ENCODE results near the gene BCHE.

The BCHE gene

DNA sequence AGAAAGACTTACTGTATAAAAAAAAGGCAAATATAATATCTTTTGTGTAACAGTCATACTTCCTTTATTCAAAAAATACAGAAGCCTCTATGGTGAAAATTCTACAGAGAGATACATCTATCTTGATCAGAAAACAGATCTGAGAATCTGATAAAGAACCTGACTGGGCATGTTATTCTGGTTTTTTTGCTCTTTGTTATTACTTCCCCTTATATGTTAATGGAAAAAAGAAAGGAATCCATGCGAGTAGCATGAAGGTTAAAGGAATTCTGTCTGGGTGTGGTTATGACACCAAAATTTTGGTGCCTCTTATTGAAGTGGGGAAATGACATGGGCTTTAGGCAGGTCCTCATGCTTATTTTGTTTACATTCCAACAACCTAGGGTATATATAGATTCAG, 81.7 kb downstream of the BCHE start:
- H3K27ac ChIP-seq, result no peak overlapping the region
- no peak overlapping the region for H3K4me3 ChIP-seq

DNA sequence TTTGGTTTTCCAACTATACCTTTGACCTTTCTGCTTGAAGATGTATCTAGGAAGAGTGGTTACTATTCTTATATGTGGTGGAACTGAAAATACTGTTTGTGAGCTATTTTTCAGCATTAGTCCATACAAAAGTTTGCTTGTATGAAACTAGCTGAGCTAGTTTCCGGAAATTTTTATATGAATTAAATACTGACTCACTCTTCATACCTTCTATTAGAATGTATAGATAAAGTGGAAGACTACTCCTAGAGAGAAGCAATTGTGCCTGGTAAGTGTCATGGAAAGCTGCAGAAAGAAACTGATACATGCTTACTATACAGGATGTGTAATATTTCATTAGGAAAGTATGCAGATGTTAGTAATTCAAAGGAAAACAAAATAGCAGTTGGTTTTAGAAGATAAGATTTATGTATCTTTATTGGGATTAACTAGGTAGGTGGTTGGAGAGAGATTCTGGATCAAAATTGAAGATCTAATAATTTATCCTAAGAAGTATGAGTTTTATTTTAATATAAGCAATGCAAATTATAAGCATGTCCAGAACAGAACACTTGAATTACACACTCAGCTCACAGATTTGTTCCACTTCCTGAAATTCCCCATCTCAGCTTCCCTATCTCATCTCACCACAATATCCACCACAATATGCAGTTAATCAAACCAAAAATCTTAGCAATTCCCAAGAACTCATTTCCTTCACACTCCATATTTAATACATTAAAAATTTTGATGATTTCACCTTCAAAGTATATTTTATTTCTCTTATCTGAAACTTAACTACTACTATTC, 82.8 kb downstream of the BCHE start:
- no peak overlapping the region for H3K27ac ChIP-seq
- no peak overlapping the region for H3K4me3 ChIP-seq

DNA sequence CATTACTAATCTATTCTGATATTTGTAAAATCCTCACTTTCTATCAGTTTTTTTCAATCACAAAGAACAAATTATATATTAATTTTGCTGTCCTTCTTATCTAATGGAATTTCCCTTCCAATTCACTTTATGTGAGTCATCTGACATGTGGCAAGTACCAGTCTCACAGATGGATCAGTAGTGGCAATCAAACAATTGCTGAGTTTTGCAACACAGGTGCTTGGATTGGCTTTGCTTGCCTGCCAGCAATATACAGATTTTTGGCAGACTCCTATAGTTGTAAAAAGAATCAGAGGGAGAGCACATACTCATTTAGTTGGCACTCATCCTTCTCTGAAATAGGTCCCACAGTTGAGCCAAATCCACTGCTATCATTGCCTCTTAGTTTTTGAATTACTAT, 83.7 kb downstream of the BCHE start:
- no peak overlapping the region for H3K27ac ChIP-seq
- H3K4me3 ChIP-seq, result no peak overlapping the region

DNA sequence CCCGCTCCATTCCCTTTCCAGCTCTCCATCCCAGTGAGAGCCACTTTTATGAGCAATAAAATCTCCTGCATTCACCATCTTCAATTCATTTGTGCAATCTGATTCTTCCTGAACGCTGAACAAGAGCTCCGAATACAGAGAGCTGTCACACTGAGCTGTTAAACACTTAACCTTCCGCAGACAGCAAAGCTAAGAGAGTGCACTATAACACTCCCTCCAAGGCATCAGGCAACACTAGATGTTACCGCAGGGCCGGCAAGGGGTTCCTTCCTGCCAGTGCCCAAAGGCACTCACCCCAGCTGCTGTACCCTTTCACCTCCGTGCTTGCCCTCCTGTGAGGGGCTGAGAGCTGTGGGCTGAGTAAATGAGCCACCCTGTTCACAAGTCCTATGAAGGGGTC, 85.6 kb downstream of the BCHE start:
- H3K27ac ChIP-seq, result no peak overlapping the region
- no peak overlapping the region for H3K4me3 ChIP-seq

DNA sequence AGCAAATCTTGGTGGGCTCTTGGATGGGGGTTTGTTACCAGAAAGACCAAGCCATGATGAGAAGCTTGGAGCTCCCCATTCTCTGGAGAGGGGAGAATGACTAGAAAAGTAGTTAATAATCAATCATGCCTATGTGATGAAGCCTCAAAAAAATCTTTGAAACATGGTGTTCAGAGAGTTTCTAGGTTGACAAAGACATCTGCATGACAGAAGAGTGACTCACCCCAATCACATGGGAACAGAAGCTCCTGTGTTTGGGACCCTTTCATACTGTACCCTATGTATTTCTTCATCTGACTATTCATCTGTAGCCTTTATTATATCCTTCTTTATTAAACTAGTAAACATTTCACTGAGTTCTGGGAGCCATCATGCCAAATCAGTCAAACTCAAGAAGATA, 87.4 kb downstream of the BCHE start:
- no peak overlapping the region for H3K4me3 ChIP-seq
- no peak overlapping the region for H3K27ac ChIP-seq

DNA sequence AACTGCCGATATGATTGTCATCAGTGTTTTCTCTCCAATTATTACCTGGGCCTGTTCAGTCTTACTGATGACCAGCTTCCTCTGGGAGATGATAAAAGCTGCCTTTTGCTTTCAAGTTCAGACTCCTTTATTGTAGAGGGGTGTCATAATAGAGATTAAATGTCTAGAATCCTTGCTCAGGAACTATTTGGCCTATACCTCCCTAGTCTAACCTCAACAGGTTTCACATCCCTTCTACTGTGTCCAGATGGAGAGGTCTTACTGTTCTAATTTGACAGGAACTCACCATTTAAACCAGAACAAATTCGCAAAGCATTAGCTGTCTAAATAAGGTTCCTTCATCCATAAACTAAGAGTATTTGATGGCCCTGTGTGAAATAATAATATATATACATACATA, 88.0 kb downstream of the BCHE start:
- H3K27ac ChIP-seq, result no peak overlapping the region

DNA sequence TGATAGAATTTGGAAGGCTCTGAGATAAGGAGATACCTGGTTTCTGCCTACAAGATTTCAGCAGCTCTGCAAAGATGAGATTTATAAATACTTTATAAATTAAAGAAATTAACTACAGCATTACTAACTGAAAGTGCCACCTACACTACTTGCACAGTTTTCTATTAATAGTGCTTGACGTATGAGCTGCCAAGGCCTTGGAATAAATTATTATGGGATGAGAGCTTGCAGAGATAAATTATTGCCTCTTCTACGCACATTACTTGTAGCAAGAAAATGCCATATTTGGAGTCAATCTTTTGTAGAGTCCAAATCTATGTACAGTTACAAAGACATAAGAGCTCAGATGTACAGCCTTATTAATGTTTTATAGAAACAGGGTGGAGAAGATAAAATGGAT, 89.1 kb downstream of the BCHE start:
- no peak overlapping the region for H3K27ac ChIP-seq
- H3K4me3 ChIP-seq, result no peak overlapping the region

More for the DNA sequence above, 88.0 kb downstream of the BCHE start:
- no peak overlapping the region for H3K4me3 ChIP-seq

DNA sequence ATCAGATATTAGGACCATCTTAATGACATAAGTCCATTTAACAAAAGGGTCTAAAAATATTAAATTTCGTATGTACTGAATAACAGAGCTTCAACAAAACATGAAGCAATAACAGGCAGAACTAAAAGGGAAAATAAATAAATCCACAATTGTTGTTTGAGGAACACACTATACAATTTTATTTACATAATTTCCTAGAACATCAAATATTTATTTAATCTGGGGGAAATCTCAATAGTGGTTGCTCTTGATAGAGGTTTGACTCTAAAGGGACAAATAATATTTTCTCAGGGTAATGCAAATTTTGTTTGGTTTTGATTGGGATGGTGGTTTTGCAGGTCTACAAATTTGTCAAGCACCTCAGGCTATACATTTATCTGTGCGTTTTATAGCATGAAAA, 90.3 kb downstream of the BCHE start:
- Histone ChIP-seq H3K4me3 (no peak overlapping the region), H3K27ac (no peak overlapping the region)

DNA sequence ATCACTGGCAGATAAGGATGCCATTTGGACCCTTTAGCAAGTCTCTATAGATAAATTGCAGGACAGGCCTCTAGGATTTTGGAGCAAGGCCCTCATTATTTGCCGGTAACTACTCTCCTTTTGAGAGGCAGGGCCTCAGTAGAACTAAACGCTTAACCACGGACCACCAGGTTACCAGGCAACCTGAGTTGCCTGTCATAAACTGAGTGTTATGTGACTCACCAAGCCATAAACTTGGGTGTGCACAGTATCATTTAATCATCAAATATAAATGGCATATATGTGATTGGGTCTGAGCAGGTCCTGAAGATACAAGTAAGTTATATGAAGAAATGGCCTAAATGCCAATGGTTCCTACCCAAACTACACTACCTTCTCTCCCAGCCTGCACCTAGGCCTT, 93.2 kb downstream of the BCHE start:
- Histone ChIP-seq H3K4me3 (no peak overlapping the region), H3K27ac (no peak overlapping the region)

DNA sequence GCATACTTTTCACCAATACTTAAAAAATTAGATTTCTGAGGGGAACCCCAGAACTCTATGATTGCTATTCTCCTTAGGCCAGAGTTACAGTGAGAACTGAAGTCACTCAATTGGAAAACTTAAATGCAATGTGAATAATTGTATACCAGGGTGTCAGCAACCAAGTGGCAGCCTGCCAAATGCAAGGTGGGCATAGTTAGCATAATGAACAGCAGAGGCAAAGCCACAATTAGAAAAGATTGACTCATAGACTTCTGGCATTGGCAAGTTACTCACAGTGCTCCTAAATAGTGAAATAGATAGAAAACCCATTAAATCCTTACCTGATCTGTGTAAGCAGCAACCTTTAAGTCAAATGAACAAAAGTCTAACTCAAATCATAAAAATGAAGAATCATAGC, 94.9 kb downstream of the BCHE start:
- H3K4me3 ChIP-seq, result no peak overlapping the region

DNA sequence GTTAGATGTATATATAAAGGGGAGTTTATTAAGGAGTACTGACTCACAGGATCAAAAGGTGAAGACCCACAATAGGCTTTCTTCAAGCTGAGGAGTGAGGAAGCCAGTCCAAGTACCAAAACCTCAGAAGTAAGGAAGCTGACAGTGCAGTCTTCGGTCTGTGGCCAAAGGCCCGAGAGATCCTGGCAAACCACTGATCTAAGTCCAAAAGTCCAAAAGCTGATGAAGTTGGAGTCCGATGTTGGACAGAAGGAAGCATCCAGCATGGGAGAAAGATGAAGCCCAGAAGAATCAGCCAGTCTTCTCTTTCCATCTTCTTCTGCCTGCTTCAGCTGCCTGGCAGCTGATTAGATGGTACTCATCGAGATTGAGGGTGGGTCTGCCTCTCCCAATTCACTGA, 107.5 kb downstream of the BCHE start:
- no peak overlapping the region for H3K4me3 ChIP-seq
- no peak overlapping the region for H3K27ac ChIP-seq

More for the DNA sequence above, 94.9 kb downstream of the BCHE start:
- no peak overlapping the region for H3K27ac ChIP-seq

DNA sequence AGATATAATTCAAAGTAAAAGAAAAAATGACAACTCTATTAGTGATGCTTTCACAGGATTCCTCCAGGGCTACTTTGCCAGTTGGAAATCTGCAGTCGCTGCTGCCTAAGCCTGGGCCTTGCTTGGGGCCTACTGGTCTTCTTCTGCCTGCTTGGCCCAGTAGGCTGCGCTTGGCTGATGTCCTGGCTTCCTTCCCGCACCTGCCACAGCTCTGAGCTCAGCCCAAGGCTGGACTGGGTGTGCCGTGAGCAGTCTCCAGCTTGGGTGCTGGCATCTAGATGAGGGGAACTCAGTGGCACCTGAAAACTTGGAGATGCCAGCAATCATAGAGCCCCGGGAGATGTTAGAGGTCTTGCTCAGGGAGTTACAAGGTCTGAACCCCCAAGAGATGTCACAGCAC, 108.3 kb downstream of the BCHE start:
- H3K27ac ChIP-seq, result no peak overlapping the region
- no peak overlapping the region for H3K4me3 ChIP-seq

DNA sequence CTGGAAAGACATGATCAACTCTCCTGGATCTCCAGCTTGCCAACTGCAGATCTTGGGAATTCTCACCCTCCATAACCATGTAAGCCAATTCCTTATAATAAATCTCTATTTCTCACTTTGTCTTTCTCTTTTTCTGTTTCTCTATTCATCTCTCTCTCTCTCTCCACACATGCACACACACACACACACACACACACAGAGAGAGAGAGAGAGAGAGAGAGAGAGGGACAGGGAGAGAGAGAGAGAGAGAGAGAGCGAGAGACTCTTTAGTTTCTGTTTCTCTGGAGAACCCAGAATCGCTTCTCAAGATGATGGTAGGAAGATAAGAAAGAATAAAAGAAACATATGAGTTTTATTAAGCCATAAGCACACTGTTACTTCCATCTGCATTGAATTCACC, 111.9 kb downstream of the BCHE start:
- no peak overlapping the region for H3K4me3 ChIP-seq

More for the DNA sequence above, 111.9 kb downstream of the BCHE start:
- H3K27ac ChIP-seq, result no peak overlapping the region
